ENCODE results near the gene CHD5.
A peak's percentile ranks its signal among the peaks of the same experiment; 100 is the strongest.
"Not testable (repeated sequence)": the region's sequence is repeated elsewhere in the genome, so short reads cannot be mapped to it uniquely, and the experiment has no call there.

Gene CHD5

GRCh38 chr1:6065093-6065858 is 114.8 kb downstream of the CHD5 start:
- no peak for DNase-seq (ENCODE audit: low read depth in 2 of 2)

GRCh38 chr1:6063532-6064053 is 116.5 kb downstream of the CHD5 start:
- DNase-seq (ENCODE audit: low read depth in 2 of 2), result not testable (repeated sequence)

GRCh38 chr1:6062670-6063069 is 117.5 kb downstream of the CHD5 start:
- no peak for DNase-seq (ENCODE audit: low read depth in 2 of 2)

GRCh38 chr1:6059866-6060265 is 120.3 kb downstream of the CHD5 start:
- no peak for DNase-seq (ENCODE audit: low read depth in 2 of 2)

- DNase-seq (ENCODE audit: low read depth in 2 of 2), result no peak
Measured at GRCh38 chr1:6057170-6057845, 122.8 kb downstream of the CHD5 start.

- no peak for DNase-seq (ENCODE audit: low read depth in 2 of 2)
Measured at GRCh38 chr1:6056572-6056948, 123.6 kb downstream of the CHD5 start.

- DNase-seq (ENCODE audit: low read depth in 2 of 2), result no peak
Measured at GRCh38 chr1:6054596-6054995, 125.5 kb downstream of the CHD5 start.

- DNase-seq (ENCODE audit: low read depth in 2 of 2), result no peak
Measured at GRCh38 chr1:6053206-6053546, 126.9 kb downstream of the CHD5 start.

GRCh38 chr1:6052543-6053205 is 127.4 kb downstream of the CHD5 start:
- peak in 1 of 2 donors; percentile 26 for DNase-seq (ENCODE audit: low read depth in 2 of 2)
